Naive thymus-derived CD4-positive, alpha-beta T cell (primary cell): ENCODE results near the gene TMEM151B. TPM values are rescaled to one million over a fixed set of nuclear protein-coding genes. Genes with fewer than 3 reads are reported as not detected.
"Not testable (repeated sequence)": the region's sequence is repeated elsewhere in the genome, so short reads cannot be mapped to it uniquely, and the experiment has no call there.

Experiments
- ATAC-seq: fragments of 150-1000 bp; cut with Tn5 transposase; 2 replicates; pipeline ENCODE4 v1.10.0; 2021; ENCODE audit warnings: mild to moderate bottlenecking, moderate library complexity
- CTCF ChIA-PET: fragments of 350-600 bp; sonication (Branson Sonifier 250); formaldehyde crosslinking; loops from one replicate; lab custom pipeline; 2021; ENCODE audit warnings: antibody characterized with exemption; lab: Charles Lee
- POLR2A ChIA-PET: fragments of 350-600 bp; sonication (Branson Sonifier 250); formaldehyde crosslinking; loops from one replicate; lab custom pipeline; 2021; ENCODE audit warnings: antibody characterized with exemption, inconsistent platforms; lab: Charles Lee
- DNase-seq, 9 donors: peaks; one replicate each; pipeline versions ENCODE4 v3.0.0 to v3.0.0-alpha.2; 2020 to 2022; ENCODE audit warnings: mixed read lengths in 1 of 9
- H3K27ac ChIP-seq: one replicate; pipeline ENCODE4 v1.7.0; 2013; ENCODE audit warnings: mild to moderate bottlenecking, low read depth, low read length, moderate library complexity
- H3K27me3 ChIP-seq, 2 donors: one replicate each; pipeline ENCODE4 v1.7.0; 2013; ENCODE audit warnings: low read length in 2 of 2, mild to moderate bottlenecking in 2 of 2, moderate library complexity in 2 of 2; ENCODE audit not compliant: control insufficient read depth in 2 of 2, insufficient read depth in 2 of 2
- H3K36me3 ChIP-seq, 3 experiments: 1 replicate in 2 of 3; 2 replicates in 1 of 3; pipeline ENCODE4 v1.7.0; 2013; ENCODE audit warnings: low read length in 3 of 3, mild to moderate bottlenecking in 3 of 3, moderate library complexity in 1 of 3; ENCODE audit not compliant: insufficient read depth in 3 of 3, control insufficient read depth in 2 of 3
- H3K4me1 ChIP-seq, 2 donors: one replicate each; pipeline ENCODE4 v1.7.0; 2013; ENCODE audit warnings: low read length in 2 of 2, mild to moderate bottlenecking in 2 of 2, moderate library complexity in 1 of 2; ENCODE audit not compliant: control insufficient read depth in 2 of 2, insufficient read depth in 2 of 2
- H3K4me3 ChIP-seq: 2 replicates; pipeline ENCODE4 v1.7.0; 2013; ENCODE audit warnings: mild to moderate bottlenecking, low read length
- H3K9me3 ChIP-seq, 3 experiments: 1 replicate in 2 of 3; 2 replicates in 1 of 3; pipeline ENCODE4 v1.7.0; 2013; ENCODE audit warnings: low read length in 3 of 3; ENCODE audit not compliant: control insufficient read depth in 2 of 3
- H3K27ac Mint-ChIP-seq, 9 donors: one replicate each; pipeline ENCODE4 v1.8.0; 2020 to 2022; ENCODE audit warnings: mixed read lengths in 9 of 9, mild to moderate bottlenecking in 8 of 9, moderate library complexity in 5 of 9, inconsistent platforms in 2 of 9
- H3K27me3 Mint-ChIP-seq, 5 donors: one replicate each; pipeline ENCODE4 v1.8.0; 2021 to 2022; ENCODE audit warnings: mixed read lengths in 5 of 5, mild to moderate bottlenecking in 1 of 5
- H3K36me3 Mint-ChIP-seq, 5 donors: one replicate each; pipeline ENCODE4 v1.8.0; 2020 to 2022; ENCODE audit warnings: mixed read lengths in 5 of 5, mild to moderate bottlenecking in 3 of 5, inconsistent platforms in 1 of 5
- H3K4me1 Mint-ChIP-seq, 7 donors: one replicate each; pipeline ENCODE4 v1.8.0; 2020 to 2022; ENCODE audit warnings: mixed read lengths in 7 of 7, mild to moderate bottlenecking in 3 of 7, inconsistent platforms in 1 of 7
- H3K4me3 Mint-ChIP-seq, 10 donors: one replicate each; pipeline ENCODE4 v1.8.0; 2020 to 2022; ENCODE audit warnings: mild to moderate bottlenecking in 10 of 10, mixed read lengths in 10 of 10, moderate library complexity in 6 of 10, inconsistent platforms in 2 of 10
- H3K9me3 Mint-ChIP-seq, 11 donors: one replicate each; pipeline ENCODE4 v1.8.0; 2020 to 2022; ENCODE audit warnings: mixed read lengths in 11 of 11, mild to moderate bottlenecking in 4 of 11, inconsistent platforms in 1 of 11, moderate library complexity in 1 of 11
- intact Hi-C, 2 donors: fragments of 100-400 bp; cut with micrococcal nuclease; formaldehyde crosslinking; loops; one replicate each; pipeline ENCODE4 v1.15.1; 2023
- polyA plus RNA-seq, 2 donors: library from polyadenylated mRNA; unstranded; fragments of 300-500 nt; fragmentation: Illumina TruSeq; gene quantifications; one replicate each; pipeline ENCODE4 v1.2.3, GENCODE V29; 2021
- total RNA-seq, 6 experiments: library from RNA in 5 of 6; stranded (reverse) in 5 of 6; gene quantifications; 1 replicate in 5 of 6; 2 replicates in 1 of 6; pipeline ENCODE4 v1.2.3 and lab custom pipeline; 2021 to 2026

TMEM151B gene
- total and polyA plus RNA-seq, 7 experiments from 2014 or later = 0.22 TPM; not detected in 6

DNA sequence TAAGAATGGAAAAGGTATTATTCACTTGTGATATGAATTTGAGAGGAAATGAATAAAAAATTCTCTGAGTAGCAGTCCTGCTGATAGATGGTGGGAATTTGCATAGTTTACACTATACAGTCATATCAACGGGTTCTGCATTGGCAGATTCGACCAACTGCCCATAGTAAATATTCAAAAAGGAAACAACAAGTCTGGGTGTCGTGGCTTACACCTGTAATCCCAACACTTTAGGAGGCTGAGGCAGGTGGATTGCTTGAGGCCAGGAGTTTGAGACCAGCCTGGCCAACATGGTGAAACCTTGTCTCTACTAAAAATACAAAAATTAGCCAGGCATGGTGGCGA lies 80.4 kb downstream of the TMEM151B start:
- ATAC-seq, H3K4me3 ChIP-seq, H3K36me3 ChIP-seq, CTCF ChIA-PET, POLR2A ChIA-PET, H3K27ac Mint-ChIP-seq, H3K4me1 ChIP-seq, DNase-seq, H3K36me3 Mint-ChIP-seq, H3K4me3 Mint-ChIP-seq, H3K9me3 Mint-ChIP-seq, H3K9me3 ChIP-seq, H3K27me3 ChIP-seq, intact Hi-C loops, H3K27ac ChIP-seq, H3K4me1 Mint-ChIP-seq: not testable (repeated sequence)
- H3K27me3 Mint-ChIP-seq = peaks cover 0 to 10% (median 0%) of the 10 kb centered on the region in 5 donors

DNA sequence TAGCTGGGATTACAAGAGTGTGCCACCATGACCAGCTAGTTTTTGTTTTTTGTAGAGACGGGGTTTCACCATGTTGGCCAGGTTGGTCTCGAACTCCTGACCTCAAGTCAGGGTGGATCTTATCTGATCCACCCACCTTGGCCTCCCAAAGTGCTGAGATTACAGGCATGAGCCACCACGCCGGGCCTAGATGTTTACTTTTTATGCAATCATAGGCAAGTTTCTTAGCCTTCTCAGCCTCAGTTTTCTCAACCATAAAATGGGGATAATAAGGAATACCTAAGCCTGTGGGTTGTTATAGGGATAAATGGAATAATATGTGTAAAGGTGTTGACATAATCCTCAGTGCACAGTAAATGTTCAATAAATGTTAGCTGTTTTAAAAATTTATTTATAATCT lies 82.0 kb downstream of the TMEM151B start:
- Mint-ChIP-seq H3K27me3 (peaks cover 0 to 18% (median 0%) of the 10 kb centered on the region in 5 donors), H3K36me3 (no peaks in the 10 kb centered on the region), H3K27ac (no peak overlapping the region), H3K4me1 (no peaks in the 10 kb centered on the region), H3K4me3 (no peak overlapping the region), H3K9me3 (peaks cover 0 to 4% (median 0%) of the 10 kb centered on the region in 11 donors)
- H3K27ac ChIP-seq = no peak overlapping the region
- ChIA-PET POLR2A (no interaction called here), CTCF (no interaction called here)
- no peak for ATAC-seq
- H3K36me3 ChIP-seq = no peaks in the 10 kb centered on the region
- no peak overlapping the region for H3K4me3 ChIP-seq
- no peaks in the 10 kb centered on the region for H3K27me3 ChIP-seq
- intact Hi-C loops = no loop called here
- DNase-seq = no peak
- no peaks in the 10 kb centered on the region for H3K9me3 ChIP-seq
- H3K4me1 ChIP-seq = no peaks in the 10 kb centered on the region

DNA sequence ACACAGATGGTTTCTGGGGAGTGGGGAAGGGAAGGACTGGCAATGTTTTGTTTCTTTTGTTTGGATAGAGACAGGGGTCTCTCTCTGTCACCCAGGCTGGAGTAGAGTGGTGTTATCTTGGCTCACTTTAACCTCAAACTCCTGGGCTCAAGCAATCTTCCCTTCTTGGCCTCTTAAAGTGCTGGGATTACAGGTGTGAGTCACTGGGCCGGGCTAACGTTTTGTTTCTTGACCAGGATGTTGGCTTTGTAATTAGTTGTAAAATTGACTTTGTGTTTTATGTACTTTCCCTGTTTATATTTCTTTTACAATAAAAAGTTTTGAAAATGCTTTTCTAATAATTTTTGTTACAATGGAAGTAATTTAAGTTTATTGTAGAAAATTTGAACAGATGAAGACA lies 83.1 kb downstream of the TMEM151B start:
- CTCF ChIA-PET = no interaction called here
- POLR2A ChIA-PET = no interaction called here
- no peaks in the 10 kb centered on the region for H3K4me1 Mint-ChIP-seq
- Histone ChIP-seq H3K27me3 (no peaks in the 10 kb centered on the region), H3K4me3 (no peak overlapping the region), H3K9me3 (no peaks in the 10 kb centered on the region), H3K4me1 (no peaks in the 10 kb centered on the region), H3K36me3 (no peaks in the 10 kb centered on the region), H3K27ac (no peak overlapping the region)
- H3K36me3 Mint-ChIP-seq = no peaks in the 10 kb centered on the region
- H3K4me3 Mint-ChIP-seq = no peak overlapping the region
- no peak for DNase-seq
- no peak for ATAC-seq
- peaks cover 0 to 23% (median 0%) of the 10 kb centered on the region in 5 donors for H3K27me3 Mint-ChIP-seq
- peaks cover 0 to 4% (median 0%) of the 10 kb centered on the region in 11 donors for H3K9me3 Mint-ChIP-seq
- H3K27ac Mint-ChIP-seq = no peak overlapping the region
- intact Hi-C loops = no loop called here

DNA sequence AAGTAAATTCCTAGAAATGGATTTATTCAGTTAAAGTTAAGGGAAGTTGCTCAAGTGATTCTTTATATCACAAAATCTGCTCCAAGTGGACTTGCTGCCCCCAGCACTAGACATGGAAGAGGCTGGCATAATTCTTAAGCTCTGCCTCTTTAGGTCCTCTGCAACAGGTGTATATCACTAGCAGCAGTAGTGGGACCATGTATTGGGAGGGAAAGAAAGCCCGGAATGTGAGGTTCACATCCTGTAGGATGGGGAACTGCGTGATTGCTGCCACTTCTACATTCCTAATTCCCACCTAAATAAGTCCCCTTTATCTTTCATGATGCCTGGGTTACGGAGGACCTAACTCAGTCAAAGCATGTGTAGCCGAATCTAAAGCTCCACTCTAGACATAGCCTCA lies 85.4 kb downstream of the TMEM151B start:
- CTCF ChIA-PET = interaction anchor here (0.6 kb wide), 1 partner anchor 16 kb away, joined by 3 read pairs; no protein-coding TSS in a partner anchor
- H3K36me3 Mint-ChIP-seq = no peaks in the 10 kb centered on the region
- no peaks in the 10 kb centered on the region for H3K36me3 ChIP-seq
- POLR2A ChIA-PET = no interaction called here
- H3K27me3 ChIP-seq = no peaks in the 10 kb centered on the region
- ATAC-seq (no peak), DNase-seq (no peak)
- no peaks in the 10 kb centered on the region for H3K4me1 Mint-ChIP-seq
- H3K27ac ChIP-seq = no peak overlapping the region
- no peak overlapping the region for H3K27ac Mint-ChIP-seq
- intact Hi-C loops = no loop called here
- peaks cover 0 to 26% (median 0%) of the 10 kb centered on the region in 5 donors for H3K27me3 Mint-ChIP-seq
- H3K9me3 ChIP-seq = no peaks in the 10 kb centered on the region
- no peaks in the 10 kb centered on the region for H3K4me1 ChIP-seq
- H3K4me3 ChIP-seq = no peak overlapping the region
- no peak overlapping the region for H3K4me3 Mint-ChIP-seq
- peaks cover 0 to 4% (median 0%) of the 10 kb centered on the region in 11 donors for H3K9me3 Mint-ChIP-seq

DNA sequence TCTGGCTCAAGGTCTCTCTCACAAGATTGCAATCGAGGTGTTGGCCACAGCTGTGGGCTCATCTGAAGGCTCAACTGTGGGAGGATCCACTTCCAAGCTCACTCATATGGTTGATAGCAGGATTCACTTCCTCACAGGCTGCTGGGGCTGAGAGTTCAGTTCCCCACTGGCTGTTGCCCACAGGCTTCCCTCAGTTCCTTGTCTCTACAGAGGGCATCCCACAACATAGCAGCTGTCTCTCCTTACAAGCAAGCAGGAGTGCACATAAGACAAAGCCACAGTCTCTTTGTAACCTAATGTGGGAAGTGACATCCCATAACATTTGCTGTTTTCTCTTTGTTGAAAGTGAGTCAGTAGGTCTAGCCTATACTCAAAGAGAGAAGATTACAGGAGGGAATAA lies 86.2 kb downstream of the TMEM151B start:
- Histone ChIP-seq H3K36me3 (no peaks in the 10 kb centered on the region), H3K9me3 (no peaks in the 10 kb centered on the region), H3K4me3 (no peak overlapping the region), H3K4me1 (no peaks in the 10 kb centered on the region), H3K27me3 (no peaks in the 10 kb centered on the region), H3K27ac (no peak overlapping the region)
- no peak for DNase-seq
- ATAC-seq = no peak
- POLR2A ChIA-PET = no interaction called here
- Mint-ChIP-seq H3K9me3 (peaks cover 0 to 4% (median 0%) of the 10 kb centered on the region in 11 donors), H3K4me3 (no peak overlapping the region), H3K27ac (no peak overlapping the region), H3K4me1 (no peaks in the 10 kb centered on the region), H3K27me3 (peaks cover 0 to 26% (median 4%) of the 10 kb centered on the region in 5 donors), H3K36me3 (no peaks in the 10 kb centered on the region)
- intact Hi-C loops = no loop called here
- CTCF ChIA-PET = interaction anchor here (1.3 kb wide), 1 partner anchor 260 kb away, joined by 3 read pairs; no protein-coding TSS in a partner anchor

Other genes starting within 250 kb of the TMEM151B start
- gene MRPL14, start 143.0 kb upstream of the TMEM151B start, total RNA-seq = 10 to 100 TPM; 12.6 to 58.3 (median 15.8) TPM
- gene MRPL14, start 143.0 kb upstream of the TMEM151B start, polyA plus RNA-seq = 10 to 100 TPM; 71.4 to 77.9 TPM
- 10 to 100 TPM; 16.2 to 21.4 (median 18.1) TPM for gene TMEM63B, start 142.9 kb upstream of the TMEM151B start, total RNA-seq
- gene TMEM63B, start 142.9 kb upstream of the TMEM151B start, polyA plus RNA-seq = 1 to 10 TPM in 1 of 2 donors, under 1 TPM in 1; 0.18 to 1.7 TPM
- gene CAPN11, start 111.6 kb upstream of the TMEM151B start, total RNA-seq = under 1 TPM in 1 of 5 experiments, not detected in 4; 0.66 TPM
- gene CAPN11, start 111.6 kb upstream of the TMEM151B start, polyA plus RNA-seq = not detected
- gene MYMX, start 53.5 kb upstream of the TMEM151B start, total RNA-seq = not detected
- not detected for gene MYMX, start 53.5 kb upstream of the TMEM151B start, polyA plus RNA-seq
- 10 to 100 TPM in 1 of 5 experiments, 1 to 10 TPM in 2, under 1 TPM in 2; 0.84 to 41.1 (median 1.8) TPM for gene SLC29A1, start 46.9 kb upstream of the TMEM151B start, total RNA-seq
- 1 to 10 TPM in 1 of 2 donors, under 1 TPM in 1; 0.95 to 2.0 TPM for gene SLC29A1, start 46.9 kb upstream of the TMEM151B start, polyA plus RNA-seq
- 100 to 1,000 TPM; 345 to 750 (median 366) TPM for gene HSP90AB1, start 23.3 kb upstream of the TMEM151B start, total RNA-seq
- 100 to 1,000 TPM; 422 to 558 TPM for gene HSP90AB1, start 23.3 kb upstream of the TMEM151B start, polyA plus RNA-seq
- 10 to 100 TPM in 4 of 5 experiments, 1 to 10 TPM in 1; 10.0 to 32.1 (median 17.6) TPM for gene SLC35B2, start 12.9 kb upstream of the TMEM151B start, total RNA-seq
- 10 to 100 TPM; 24.5 to 41.7 TPM for gene SLC35B2, start 12.9 kb upstream of the TMEM151B start, polyA plus RNA-seq
- 10 to 100 TPM in 4 of 5 experiments, 1 to 10 TPM in 1; 8.3 to 53.4 (median 29.4) TPM for gene NFKBIE, start 4.9 kb upstream of the TMEM151B start, total RNA-seq
- 1 to 10 TPM; 2.3 to 4.9 TPM for gene NFKBIE, start 4.9 kb upstream of the TMEM151B start, polyA plus RNA-seq
- gene AARS2, start 42.9 kb downstream of the TMEM151B start, total RNA-seq = 10 to 100 TPM; 13.5 to 29.8 (median 20.9) TPM
- gene AARS2, start 42.9 kb downstream of the TMEM151B start, polyA plus RNA-seq = 10 to 100 TPM in 1 of 2 donors, 1 to 10 TPM in 1; 8.9 to 13.1 TPM
- gene SPATS1, start 72.2 kb downstream of the TMEM151B start, total RNA-seq = not detected
- gene SPATS1, start 72.2 kb downstream of the TMEM151B start, polyA plus RNA-seq = not detected
- 10 to 100 TPM; 17.4 to 25.4 (median 22.4) TPM for gene CDC5L, start 117.3 kb downstream of the TMEM151B start, total RNA-seq
- 10 to 100 TPM; 14.5 to 20.8 TPM for gene CDC5L, start 117.3 kb downstream of the TMEM151B start, polyA plus RNA-seq